ENCODE measurements around the gene CCL11. TPM values are rescaled to one million over a fixed set of nuclear protein-coding genes. Genes with fewer than 3 reads are reported as not detected.

The CCL11 gene
- total RNA-seq, 1 donor from 2014 or later, result not detected

GRCh38 chr17:34257299-34257985, 28.1 kb upstream of the CCL11 start:
- ATAC-seq, result no peak
- DNase-seq (ENCODE audit: low spot score), result no peak

- no peak for DNase-seq (ENCODE audit: low spot score)
- no peak for ATAC-seq
These were observed 27.6 kb upstream of the CCL11 start for GRCh38 chr17:34257986-34258326.

GRCh38 chr17:34259146-34259545, 26.4 kb upstream of the CCL11 start:
- DNase-seq (ENCODE audit: low spot score), result no peak
- ATAC-seq, result no peak

GRCh38 chr17:34260861-34261260, 24.7 kb upstream of the CCL11 start:
- ATAC-seq, result no peak

GRCh38 chr17:34261568-34262337, 23.8 kb upstream of the CCL11 start:
- ATAC-seq, result no peak

More at GRCh38 chr17:34260861-34261260, 24.7 kb upstream of the CCL11 start:
- no peak for DNase-seq (ENCODE audit: low spot score)

GRCh38 chr17:34265711-34266110, 19.8 kb upstream of the CCL11 start:
- no peak for ATAC-seq
- no peak for DNase-seq (ENCODE audit: low spot score)

More at GRCh38 chr17:34261568-34262337, 23.8 kb upstream of the CCL11 start:
- no peak for DNase-seq (ENCODE audit: low spot score)

- DNase-seq (ENCODE audit: low spot score) (no peak), ATAC-seq (no peak)
These were observed 15.6 kb upstream of the CCL11 start, which contains the start of gene CCL7 for GRCh38 chr17:34269969-34270368. CCL7 (plus strand) TSS chr17:34270221; CDS start chr17:34270291, 70 bp downstream.

GRCh38 chr17:34275881-34276280, 9.7 kb upstream of the CCL11 start:
- no peak for ATAC-seq

GRCh38 chr17:34276826-34277225, 8.7 kb upstream of the CCL11 start:
- no peak for DNase-seq (ENCODE audit: low spot score)
- no peak for ATAC-seq

More at GRCh38 chr17:34275881-34276280, 9.7 kb upstream of the CCL11 start:
- no peak for DNase-seq (ENCODE audit: low spot score)

GRCh38 chr17:34283571-34283970, 2.0 kb upstream of the CCL11 start:
- DNase-seq (ENCODE audit: low spot score) (no peak), ATAC-seq (no peak)

- DNase-seq (ENCODE audit: low spot score), result no peak
- no peak for ATAC-seq
These were observed 2.3 kb downstream of the CCL11 start for GRCh38 chr17:34287875-34288274.

- ATAC-seq (no peak), DNase-seq (ENCODE audit: low spot score) (no peak)
These were observed 5.0 kb downstream of the CCL11 start for GRCh38 chr17:34290586-34290985.

- DNase-seq (ENCODE audit: low spot score), result no peak
- ATAC-seq, result no peak
These were observed 6.3 kb downstream of the CCL11 start for GRCh38 chr17:34291721-34292348.

- ATAC-seq, result no peak
- DNase-seq (ENCODE audit: low spot score), result no peak
These were observed 13.5 kb downstream of the CCL11 start for GRCh38 chr17:34299027-34299426.

- ATAC-seq, result no peak
- DNase-seq (ENCODE audit: low spot score), result no peak
These were observed 14.5 kb downstream of the CCL11 start for GRCh38 chr17:34299956-34300577.

- ATAC-seq (no peak), DNase-seq (ENCODE audit: low spot score) (no peak)
These were observed 15.3 kb downstream of the CCL11 start for GRCh38 chr17:34300652-34301370.

GRCh38 chr17:34301986-34302385, 16.4 kb downstream of the CCL11 start:
- DNase-seq (ENCODE audit: low spot score) (no peak), ATAC-seq (no peak)

- ATAC-seq, result no peak
These were observed 17.1 kb downstream of the CCL11 start for GRCh38 chr17:34302636-34303035.

GRCh38 chr17:34303606-34304005, 18.1 kb downstream of the CCL11 start:
- ATAC-seq, result no peak
- DNase-seq (ENCODE audit: low spot score), result no peak

More at GRCh38 chr17:34302636-34303035, 17.1 kb downstream of the CCL11 start:
- DNase-seq (ENCODE audit: low spot score), result no peak

GRCh38 chr17:34305061-34305460, 19.5 kb downstream of the CCL11 start:
- no peak for ATAC-seq
- DNase-seq (ENCODE audit: low spot score), result no peak

- no peak for ATAC-seq
- DNase-seq (ENCODE audit: low spot score), result no peak
These were observed 20.1 kb downstream of the CCL11 start for GRCh38 chr17:34305606-34306005.

All from left lobe of liver (tissue), 2 donors.